Hematopoietic multipotent progenitor cell treated with erythropoietin and hydrocortisone succinate and interleukin-3 and kit ligand, for 6 days (in vitro differentiated cells): ENCODE data around the gene KCNQ1OT1.

Experiments
- DNase-seq: peaks from one replicate; pipeline ENCODE4 v3.0.0-alpha.2; 2015

Gene KCNQ1OT1

DNA sequence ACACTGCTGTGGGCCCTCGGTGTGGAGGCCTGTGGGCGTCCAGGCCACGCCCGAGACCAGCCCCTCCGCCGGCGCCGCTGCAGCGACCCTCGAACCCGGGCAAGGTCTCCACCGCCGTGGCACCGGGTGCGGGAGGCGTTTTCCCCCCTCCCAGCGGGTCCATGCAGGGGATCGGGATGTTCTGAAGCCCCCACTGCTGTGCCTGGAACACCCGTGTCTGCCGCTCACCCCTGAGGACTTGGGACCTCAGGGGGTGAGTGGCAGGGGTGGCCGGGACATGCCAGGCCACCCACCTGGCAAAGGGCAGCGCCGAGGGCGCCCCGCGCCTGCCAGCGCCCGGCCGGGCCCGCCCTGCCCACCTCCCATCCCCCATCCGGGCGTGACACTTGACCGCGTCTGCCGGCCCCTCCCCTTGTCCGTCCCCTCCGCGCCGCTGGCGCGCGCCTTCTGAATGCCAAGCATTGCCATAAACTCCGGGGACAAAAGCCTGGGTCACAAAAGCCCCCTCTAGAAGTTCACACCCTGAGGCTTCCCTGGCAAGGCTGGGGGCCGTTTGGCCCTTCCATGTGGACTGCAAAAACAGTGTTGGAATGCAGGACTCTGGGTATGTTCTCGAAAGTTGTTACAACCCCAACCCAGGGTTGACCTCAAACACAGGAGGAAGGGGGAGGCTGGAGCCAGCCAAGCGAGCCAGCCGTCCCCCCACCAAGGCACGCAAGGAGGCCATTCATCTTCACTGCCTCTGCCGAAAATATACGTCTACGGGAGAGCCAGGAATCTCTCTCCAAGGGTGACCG is 819 bp upstream of the KCNQ1OT1 start:
- DNase-seq: peak; percentile 73

DNA sequence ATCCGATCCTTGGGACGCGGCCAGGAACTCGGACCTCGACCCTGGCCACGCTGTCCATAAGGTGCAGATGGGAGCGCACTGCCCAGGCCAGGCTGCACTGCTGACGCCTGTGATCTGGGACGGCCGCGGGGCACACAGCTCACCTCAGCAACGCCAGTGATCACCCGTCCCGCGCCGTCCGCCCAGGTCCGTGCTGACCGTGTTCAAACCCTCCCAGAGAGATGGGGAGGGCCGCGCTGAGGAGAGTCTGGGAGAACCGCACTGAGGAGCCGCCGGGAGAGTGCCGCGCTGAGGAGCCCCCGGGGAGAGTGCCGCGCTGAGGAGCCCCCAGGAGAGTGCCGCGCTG is 636 bp downstream of the KCNQ1OT1 start:
- peak; percentile 40 for DNase-seq

DNA sequence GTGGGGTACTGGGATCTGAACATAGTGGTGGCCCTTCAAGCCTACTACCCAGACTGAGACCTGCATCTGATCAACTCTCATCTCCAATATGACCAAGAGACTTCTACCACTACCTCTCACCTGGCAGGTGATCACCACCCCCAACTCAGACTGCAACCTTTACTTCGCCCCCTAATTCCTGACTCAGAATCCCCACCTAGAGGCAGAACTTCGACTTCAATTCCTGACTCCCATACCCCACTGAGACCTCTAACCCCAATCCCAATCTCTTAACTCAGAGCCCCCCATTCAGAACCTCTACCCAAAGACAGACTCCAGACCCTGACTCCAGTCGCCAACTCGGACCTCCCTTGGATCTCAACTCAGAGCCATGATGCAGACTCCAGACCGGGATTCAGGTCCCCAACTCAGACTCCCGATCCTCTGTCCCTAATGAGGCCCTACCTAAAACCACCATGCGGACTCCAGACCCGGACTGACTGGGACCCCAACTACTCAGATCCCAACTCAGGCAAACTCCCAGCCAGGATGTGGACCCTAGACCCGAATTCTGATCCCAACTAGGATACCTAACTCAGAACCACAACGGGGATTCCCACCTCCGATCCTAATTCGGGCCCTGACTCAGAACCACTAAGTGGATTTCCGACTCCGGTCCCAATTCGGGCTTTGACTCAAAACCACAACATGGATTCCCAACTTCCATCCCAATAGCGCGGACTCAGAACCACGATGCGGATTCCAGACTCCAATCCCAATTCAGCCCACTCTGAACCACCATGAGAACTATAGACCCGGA is 1.2 kb downstream of the KCNQ1OT1 start:
- no peak for DNase-seq

DNA sequence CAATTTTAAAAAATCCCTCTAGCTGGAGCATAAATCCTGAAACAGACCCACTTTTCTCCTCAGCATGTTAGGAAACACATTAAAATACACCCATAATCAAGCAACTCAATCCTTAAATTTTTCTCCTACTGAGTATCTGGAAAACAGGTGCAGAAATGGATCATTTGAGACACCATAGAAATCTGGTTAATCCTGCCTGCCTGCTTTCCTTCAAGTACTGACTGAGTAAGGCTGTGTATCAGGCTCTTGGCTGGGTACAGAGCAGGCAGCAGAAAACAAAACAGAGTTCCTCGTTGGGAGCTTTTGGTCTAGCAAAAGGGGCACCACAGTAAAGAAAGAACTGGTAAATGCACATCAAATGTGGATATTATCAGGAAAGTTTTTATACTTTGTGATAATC is 1.9 kb downstream of the KCNQ1OT1 start:
- no peak for DNase-seq

DNA sequence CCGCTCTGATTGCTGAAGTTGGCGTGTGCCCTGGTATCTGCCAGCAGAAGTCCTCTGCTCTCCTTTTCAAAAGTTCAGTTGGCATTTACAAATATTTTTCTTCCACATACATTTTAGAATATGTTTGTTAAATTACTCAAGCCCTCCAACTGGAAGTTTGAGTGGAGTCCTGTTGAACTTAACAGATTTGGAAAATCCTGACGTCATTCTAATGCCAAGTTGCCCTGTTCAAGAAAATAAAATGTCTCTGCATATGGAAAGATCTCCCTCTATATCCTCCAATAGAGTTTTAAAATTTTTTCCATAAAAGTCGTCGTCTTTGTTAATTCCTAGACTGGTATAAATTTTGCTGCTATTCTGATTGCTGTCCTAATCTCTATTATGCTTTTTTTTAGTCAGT is 3.3 kb downstream of the KCNQ1OT1 start:
- DNase-seq: no peak

DNA sequence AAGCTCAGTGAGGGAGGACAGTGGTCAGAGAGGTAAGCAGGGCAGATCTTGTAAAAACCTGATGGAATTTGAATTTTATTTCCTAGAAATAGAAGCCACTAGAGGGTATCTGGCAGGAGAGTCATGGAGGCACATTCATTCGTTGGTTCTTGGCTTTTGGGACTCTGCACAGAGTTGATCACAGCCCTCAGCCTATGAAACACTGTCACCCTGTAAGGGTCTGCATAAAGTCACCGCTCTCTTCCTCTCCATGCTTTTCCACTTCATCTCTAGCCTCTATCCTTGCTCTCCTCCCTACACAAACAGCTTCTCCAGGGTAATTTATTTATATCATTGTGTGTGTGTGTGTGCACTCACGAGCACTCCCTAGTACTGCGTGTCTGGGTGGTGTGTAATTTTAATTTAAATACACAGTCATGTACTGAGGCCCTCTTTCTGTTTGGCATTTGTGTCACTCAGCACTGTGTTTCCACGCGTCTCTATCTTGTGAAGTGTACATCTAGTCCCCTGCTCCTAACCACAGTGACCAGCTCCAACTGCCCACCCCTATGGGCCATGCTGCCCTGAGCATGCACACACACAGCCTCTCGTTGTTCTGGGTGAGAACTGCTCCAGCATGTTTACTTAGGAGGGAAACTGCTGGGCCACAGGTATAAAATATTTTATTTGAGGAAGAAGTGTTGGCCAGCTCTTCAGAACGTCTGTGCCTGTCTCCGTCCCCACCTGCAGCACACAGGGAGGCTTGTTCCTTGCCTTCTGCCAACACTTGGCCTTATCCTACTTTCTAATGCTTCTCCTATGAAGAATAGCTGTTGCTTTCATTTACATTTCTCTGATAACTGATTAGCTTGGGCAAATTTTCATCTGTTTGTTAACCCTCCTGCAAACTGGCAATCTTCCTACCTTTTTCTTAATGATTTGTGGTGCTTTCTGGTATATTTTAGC is 4.5 kb downstream of the KCNQ1OT1 start:
- no peak for DNase-seq

DNA sequence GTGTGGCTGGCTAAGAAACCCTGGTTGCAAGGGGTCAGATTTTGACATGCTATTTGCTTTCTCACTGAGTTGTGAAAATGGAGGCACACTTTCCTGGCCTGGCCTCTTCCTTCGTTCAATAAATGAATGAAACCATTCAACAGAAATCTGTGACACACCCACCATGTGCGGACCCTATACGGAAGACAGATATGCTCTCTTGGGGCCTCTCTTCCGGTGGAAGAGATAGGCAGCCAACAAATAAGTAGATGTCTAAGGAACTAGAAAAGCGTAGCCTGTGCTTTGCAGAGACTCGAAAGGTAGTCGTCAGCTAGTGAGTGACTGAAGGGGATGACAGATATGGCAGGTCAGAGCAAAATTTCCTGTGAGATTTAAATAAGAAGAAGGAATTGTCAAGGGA is 5.3 kb downstream of the KCNQ1OT1 start:
- no peak for DNase-seq

DNA sequence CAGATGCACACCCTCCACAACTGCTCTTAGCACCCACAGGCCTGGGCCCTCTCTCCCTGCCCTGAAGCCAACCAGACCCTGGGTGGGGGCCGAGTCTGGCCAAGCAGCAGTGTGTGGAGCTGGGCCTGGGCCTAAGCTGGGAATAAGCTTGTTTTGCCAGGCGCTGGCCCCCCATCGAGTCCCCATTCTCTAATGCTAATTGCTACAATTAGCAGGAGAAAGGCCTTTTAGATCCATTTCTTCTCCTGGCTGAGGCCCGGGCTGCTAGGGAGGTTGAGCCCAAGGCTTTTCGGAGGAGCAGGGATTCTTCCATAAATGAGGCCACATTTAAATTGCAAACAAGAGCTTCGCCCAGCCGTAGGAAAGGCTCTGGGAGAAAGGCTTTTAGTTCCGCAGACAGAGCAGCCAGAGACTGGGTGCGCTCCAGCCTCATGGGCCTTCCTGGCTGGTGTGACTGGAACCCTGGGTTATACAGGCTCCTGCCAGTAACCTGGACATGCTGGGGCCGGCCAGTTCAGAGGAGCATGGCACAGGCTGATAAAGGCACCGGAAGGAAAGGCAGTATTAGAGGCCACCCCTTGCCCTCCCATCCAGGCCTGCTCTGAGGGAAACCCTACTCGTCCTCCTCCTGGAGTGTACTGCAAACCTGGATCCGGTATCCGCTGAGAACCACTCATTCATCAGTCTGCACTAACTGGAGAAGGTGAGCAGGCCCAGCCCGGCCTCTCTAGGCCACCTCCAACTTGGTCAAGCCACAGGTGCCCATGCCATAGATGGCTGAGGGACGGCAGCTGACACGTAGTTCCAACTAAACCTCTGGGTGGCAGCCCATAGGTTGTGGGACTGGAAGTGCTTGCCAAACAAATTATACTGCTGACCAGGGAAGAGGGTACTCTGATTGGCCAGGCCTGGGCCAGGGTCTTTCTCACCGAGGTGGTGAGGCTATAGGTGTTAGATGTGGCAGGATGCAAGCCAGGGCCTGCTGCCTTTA is 6.2 kb downstream of the KCNQ1OT1 start:
- DNase-seq: peak; percentile 36

DNA sequence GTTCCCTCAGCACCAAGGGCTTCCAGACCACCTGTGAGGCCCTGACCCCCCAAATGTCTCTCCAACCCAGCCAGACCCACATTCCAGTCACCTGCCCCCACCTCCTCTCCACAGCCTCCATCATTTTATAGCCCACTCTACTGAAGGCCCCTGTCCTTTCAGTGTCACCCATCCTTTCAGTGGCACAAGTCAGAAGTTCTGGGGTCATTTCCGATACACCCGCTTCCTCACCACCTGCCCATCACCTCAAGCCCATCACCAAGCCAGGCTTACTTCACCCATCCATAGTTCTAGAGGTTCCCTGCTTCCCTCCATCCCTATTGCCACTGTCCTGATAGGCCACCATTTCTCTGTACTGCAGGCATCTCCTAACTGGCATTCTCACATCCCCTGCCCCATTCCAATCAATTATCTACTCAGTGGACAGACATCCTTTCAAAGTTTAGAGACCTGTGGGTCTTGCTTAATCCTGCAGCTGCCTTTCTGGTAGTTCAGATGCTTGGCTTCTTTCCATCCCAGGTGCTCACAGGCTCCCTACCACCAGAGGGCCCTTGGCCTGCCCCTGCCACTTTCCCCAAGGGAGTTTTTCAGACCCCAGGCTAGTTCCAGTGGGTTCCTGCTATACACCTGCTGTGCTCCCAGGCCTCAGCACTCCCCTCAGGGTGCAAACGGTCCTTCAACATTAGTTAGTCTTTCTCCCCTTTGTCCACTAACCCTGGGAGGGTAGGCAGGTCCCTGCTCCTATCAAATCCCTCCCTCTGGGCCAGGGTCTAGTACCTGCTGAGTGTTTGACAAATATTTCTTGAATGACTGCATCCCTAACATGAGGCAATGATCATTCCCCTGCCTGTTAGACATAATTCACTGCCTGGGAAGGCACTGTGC is 7.6 kb downstream of the KCNQ1OT1 start:
- peak; percentile 37 for DNase-seq

DNA sequence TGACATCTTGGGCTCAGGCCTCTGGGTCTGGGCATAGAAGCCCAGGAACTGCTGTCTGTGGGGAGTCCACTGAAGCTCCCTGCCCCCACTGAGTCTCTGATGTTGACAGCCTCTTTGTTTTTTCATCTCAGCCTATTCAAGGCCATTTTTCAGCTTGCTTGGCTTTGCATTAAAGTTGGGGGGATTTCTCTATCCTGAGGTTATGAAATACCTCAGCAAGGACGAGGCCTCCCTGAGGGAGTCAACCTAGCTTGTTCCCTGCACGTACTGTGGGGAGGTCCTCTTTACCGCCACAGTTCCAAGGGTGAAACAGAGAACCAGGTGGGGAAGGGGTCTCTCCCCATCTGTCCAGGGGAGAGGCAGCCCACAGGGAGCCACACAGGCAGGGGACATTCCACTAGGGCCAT is 8.4 kb downstream of the KCNQ1OT1 start:
- no peak for DNase-seq

DNA sequence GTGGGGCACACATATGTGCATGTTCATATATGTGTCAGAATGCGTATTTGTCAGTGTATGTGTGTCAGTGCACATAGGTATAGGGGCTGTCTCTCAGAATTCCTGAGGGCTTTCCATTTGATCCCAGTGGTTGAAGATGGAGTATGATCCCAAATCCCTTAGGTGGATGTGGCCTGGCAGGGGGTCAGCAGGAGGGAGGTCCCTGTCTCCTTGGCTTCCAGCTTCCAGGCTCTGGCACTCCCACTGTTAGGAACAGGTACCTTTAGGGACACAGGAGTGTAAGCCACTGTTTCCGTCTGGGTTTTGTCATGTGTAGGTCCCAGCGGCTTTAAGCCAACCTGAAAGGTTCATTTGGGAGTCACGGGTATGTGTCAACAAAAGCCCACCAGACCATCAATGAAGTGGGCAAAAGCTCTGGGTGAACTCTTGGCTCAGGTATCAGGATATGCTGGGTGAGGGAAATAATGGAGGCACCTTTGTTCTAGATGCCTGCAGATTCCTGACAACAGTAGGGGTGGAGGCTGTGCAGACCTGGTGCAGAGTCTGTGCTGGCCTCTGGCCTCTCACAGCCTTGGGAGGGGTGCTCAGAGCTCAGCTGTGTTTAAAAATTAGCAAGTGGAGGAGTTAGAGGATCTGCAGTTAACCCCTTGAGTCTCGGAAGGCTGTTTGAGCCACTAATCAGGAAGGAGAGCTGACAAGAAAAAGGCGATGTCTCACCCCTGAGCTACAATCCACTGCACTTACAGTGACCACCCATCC is 9.0 kb downstream of the KCNQ1OT1 start:
- no peak for DNase-seq

DNA sequence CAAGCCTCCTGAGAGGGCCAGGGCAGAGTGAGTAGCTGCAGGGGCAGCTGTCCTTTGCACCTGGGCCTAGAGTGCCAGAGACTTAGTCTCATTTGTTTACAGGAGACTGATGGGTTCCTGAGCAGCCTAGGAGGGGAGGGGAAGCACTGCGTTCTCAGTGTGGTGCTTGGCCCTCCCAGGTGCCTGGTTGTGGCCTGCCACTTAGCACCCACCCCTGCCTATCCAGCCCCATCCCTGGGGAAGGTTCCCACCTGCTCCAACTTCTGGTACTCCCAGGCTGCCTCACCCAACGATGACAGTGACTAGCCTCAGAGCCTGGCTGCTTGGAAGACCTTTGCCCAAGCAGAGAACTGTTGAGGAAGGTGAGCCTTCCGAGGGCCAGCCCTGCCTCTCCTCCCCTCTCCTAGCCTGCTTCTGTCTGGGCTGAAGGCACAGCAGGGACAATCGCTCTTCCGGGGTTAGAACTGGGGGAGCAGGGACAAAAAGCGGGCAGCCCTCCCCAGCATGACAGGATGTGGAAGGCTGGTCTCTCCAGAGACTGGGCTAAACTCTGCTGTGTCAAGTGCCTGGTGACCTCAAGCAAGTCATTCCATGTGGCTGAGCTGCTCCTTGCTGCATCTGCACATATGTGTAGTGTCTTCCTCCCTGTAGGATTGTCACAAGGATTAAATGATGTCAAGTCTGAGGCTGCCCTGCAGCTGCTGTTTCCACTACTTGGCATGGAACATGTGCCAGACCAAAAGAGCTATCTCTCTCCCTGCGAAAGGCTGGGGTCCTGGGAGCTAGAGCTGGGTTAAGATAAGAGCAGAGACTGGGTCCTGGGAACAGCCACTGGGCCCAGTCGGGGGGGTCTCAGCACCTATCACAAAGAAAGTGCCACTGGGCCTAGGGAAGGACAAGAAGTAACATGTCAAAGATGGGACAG is 9.9 kb downstream of the KCNQ1OT1 start:
- DNase-seq: no peak

DNA sequence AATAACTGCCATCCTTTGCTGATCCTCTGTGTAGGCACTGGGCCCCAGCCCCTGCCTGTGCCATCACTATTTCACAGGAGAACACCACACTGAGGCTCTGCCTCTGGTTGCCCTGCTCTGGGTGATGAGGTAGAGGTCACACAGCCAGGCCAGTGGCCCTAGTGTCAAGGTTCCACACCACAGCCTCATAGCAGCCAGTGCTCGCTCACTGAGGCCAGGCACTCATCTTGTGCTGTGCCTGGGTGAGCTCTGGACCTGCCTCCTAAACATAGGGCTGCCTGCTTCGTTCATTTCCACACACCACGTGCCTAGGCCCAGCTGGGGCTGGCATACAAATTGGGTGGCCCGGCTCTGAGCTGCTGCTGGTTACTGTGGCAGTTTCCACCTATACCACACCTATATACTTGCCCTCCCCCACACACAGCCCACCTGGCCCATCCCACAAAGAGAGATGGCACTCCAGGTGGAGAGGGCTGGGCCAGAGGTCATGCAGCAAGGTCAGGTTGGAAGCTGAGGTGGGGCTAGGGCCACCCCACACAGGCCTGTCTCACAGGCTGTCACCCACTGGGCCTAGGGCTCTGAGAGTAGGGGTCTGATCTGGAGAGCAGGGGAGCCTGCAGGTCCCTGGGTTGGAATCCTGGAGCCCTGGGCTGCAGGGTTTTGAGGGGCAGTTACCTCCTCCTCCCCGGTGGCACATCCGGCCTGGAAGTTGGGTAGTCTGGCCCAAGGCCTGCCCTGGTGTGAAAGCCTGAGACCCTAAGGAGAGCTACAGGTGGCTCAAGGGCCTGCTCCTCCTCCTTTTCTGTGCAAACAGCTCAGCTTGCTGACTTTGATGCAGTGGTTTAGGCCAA is 11.2 kb downstream of the KCNQ1OT1 start:
- no peak for DNase-seq

DNA sequence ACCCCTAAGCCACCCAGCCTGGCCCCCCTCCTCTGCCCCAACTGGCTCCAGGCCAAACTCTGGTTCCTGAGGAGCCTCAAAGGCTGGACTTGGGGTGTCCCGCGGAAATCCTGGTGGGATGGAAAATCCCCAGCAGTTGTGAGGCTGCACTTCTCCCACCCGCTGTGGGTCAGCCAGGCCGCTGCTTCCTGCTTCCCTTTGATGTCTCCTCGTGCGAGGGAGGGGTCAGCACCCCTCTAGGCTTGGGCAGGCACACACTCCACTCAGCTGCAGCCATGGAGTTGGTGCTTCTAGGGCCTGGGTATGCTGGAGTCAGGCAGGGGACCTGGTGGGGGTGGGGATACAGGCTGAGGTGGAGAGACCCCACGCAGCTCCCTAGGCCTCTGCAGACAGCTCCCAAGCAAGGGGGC is 12.0 kb downstream of the KCNQ1OT1 start:
- DNase-seq: no peak

DNA sequence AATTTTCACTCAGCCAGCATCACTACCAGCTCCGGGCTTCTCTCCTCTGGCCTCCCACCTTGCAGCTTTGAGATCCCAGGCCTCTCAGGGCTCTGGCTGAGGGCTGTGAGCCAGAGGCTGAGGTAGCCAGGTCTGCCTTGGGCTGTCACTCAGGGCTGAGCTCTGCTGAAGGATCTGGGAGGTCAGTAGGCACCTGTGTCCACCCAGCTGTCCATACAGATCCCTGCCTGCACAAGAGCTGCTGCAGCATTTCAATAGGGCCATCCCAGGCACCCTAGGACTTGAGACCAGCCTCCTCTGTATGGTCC is 12.6 kb downstream of the KCNQ1OT1 start:
- DNase-seq: no peak

DNA sequence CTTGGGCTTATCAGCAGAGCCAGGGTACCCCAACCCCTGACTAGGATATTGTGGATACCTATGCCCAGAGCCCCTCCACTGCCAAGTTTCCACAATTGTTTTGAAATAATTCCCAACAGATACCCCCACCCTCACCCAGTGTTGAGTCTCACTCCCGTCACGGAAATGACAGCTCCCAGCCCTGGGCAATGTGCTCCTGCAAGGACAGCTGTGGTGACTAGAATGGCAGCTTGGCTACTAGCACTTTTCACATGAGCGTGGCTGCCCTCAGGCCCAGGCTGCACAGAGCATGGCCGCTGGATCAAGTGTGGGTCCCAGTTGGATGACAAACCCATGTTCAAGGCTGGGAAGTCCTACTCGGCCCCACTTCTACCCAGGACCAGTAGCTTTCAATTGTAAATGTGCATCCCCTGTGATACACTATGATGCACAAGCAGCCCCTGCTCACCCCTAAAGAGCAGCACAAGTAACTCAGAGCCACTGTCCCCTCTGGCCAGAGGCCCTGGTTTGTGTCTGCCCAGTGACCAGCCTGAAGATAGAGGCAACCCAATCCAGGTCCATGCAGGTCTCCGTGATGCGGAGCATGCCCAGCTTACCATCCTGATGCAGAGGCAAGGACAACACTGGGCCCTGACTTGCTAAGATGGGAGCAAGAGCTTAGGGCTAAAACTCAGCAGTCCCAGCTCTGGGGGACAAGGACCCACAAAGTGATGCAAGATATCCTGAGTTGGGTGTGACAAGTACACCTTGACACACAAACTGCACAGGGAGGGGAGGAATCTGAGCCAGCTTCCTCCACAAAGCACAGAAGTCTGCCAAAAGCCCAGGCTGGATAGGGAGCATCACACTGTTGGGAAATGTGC is 13.2 kb downstream of the KCNQ1OT1 start:
- DNase-seq: no peak
